Muscle of leg (tissue), 11 donors: Measurements from ENCODE around the gene STAG1. TPM values are rescaled to one million over a fixed set of nuclear protein-coding genes. Genes with fewer than 3 reads are reported as not detected.
"Not testable (repeated sequence)": the region's sequence is repeated elsewhere in the genome, so short reads cannot be mapped to it uniquely, and the experiment has no call there.

ENCODE experiments used
- DNase-seq: peaks from one replicate; pipeline ENCODE4 v3.0.0; 2013
- H3K27ac ChIP-seq: one replicate; pipeline ENCODE4 v1.5.1; 2013; ENCODE audit warnings: mild to moderate bottlenecking, low read length, control low read depth
- H3K27me3 ChIP-seq: one replicate; pipeline ENCODE4 v1.6.1; 2013; ENCODE audit warnings: low read length; ENCODE audit not compliant: control insufficient read depth, insufficient read depth
- H3K36me3 ChIP-seq: one replicate; pipeline ENCODE4 v1.6.1; 2013; ENCODE audit warnings: low read length; ENCODE audit not compliant: control insufficient read depth, insufficient read depth
- H3K4me1 ChIP-seq: one replicate; pipeline ENCODE4 v1.6.1; 2013; ENCODE audit warnings: low read length; ENCODE audit not compliant: control insufficient read depth, insufficient read depth
- H3K4me3 ChIP-seq: one replicate; pipeline ENCODE4 v1.5.1; 2013; ENCODE audit warnings: low read length, control low read depth
- H3K9me3 ChIP-seq: replicated peaks from 2 replicates; pipeline ENCODE4 v1.6.1; 2013; ENCODE audit warnings: low read depth, low read length; ENCODE audit not compliant: control insufficient read depth
- WGBS: methylation state at CpG from one replicate; pipeline ENCODE4 v1.1.5; 2013; ENCODE audit warnings: missing lambda C conversion rate; ENCODE audit not compliant: insufficient coverage; 5-methylcytosine and 5-hydroxymethylcytosine counted together
- polyA plus RNA-seq, 8 donors: library from polyadenylated mRNA; unstranded; fragments of 120-200 nt; gene quantifications; one replicate each; pipeline versions ENCODE4 v1.2.1 to v1.2.3, GENCODE V29; 2013; ENCODE audit warnings: inconsistent platforms in 1 of 8, low replicate concordance in 1 of 8; ENCODE audit not compliant: insufficient read length in 8 of 8, insufficient read depth in 1 of 8
- total RNA-seq: library from RNA; stranded (reverse); fragments of 120-200 nt; gene quantifications from one replicate; pipeline ENCODE4 v1.2.4, GENCODE V29; 2013

The STAG1 gene
- total and polyA plus RNA-seq, 9 donors = 22.9 to 52.2 (median 32.9) TPM

DNA sequence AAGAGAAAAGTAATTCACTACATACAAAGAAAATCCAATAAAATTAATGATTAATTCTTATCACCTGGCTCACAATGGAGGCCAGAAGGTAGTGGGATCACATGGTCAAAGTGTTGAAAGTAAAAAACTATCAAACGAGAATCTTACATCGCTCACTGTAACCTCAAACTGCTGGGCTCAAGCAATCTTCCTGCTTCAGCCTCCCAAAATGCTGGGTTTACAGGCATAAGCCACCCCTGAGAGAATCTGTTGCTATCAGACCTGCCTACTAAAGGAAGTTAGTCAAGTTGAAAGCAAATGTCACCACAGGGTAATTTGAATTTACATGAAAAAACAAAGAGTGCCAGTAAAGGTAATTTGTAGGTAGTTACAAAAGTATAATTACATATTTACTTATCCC, 398.7 kb downstream of the STAG1 start:
- WGBS = 100% methylated on average over 1 of the region's 2 CpGs
- H3K4me3 ChIP-seq = no peak overlapping the region
- H3K36me3 ChIP-seq = peaks cover 14% of the 10 kb centered on the region
- DNase-seq = no peak
- peaks cover 2% of the 10 kb centered on the region for H3K4me1 ChIP-seq
- peaks cover 2% of the 10 kb centered on the region for H3K9me3 ChIP-seq
- no peak overlapping the region for H3K27ac ChIP-seq
- H3K27me3 ChIP-seq = no peaks in the 10 kb centered on the region

DNA sequence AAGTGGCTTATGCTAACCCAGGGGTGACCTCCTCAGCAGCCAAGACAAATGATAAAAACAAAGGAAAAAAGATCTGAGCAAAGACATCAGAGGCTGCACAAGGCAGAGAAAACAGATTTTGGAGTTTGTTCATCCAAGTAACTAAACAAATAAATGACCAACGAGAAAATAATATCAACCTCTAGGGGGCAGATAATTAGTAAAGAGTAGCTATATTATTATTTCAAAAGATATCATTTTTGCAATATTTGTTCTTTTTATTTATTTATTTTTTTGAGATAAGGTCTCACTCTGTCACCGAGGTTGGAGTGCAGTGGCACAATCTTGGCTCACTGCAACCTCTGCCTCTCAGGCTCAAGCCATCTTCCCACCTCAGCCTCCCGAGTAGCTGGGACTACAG, 400.3 kb downstream of the STAG1 start:
- Histone ChIP-seq H3K27me3 (no peaks in the 10 kb centered on the region), H3K9me3 (peaks cover 2% of the 10 kb centered on the region), H3K36me3 (peaks cover 14% of the 10 kb centered on the region), H3K27ac (no peak overlapping the region), H3K4me3 (no peak overlapping the region), H3K4me1 (peaks cover 2% of the 10 kb centered on the region)
- no peak for DNase-seq
- WGBS = no CpG with 5 or more reads among the region's 3 CpGs

- Histone ChIP-seq H3K27me3 (no peaks in the 10 kb centered on the region), H3K4me3 (no peak overlapping the region), H3K36me3 (peaks cover 13% of the 10 kb centered on the region), H3K4me1 (peaks cover 2% of the 10 kb centered on the region), H3K9me3 (peaks cover 2% of the 10 kb centered on the region), H3K27ac (no peak overlapping the region)
- DNase-seq = no peak
- WGBS = no CpG with 5 or more reads among the region's 1 CpG
Measured at GRCh38 chr3:136351351-136351750, 400.8 kb downstream of the STAG1 start.

- no peak overlapping the region for H3K4me3 ChIP-seq
- H3K4me1 ChIP-seq = peaks cover 2% of the 10 kb centered on the region
- WGBS = no CpG with 5 or more reads among the region's 2 CpGs
- DNase-seq = no peak
- peaks cover 8% of the 10 kb centered on the region for H3K36me3 ChIP-seq
- H3K27me3 ChIP-seq = no peaks in the 10 kb centered on the region
- H3K9me3 ChIP-seq = peaks cover 2% of the 10 kb centered on the region
- H3K27ac ChIP-seq = no peak overlapping the region
Measured at GRCh38 chr3:136350557-136350956, 401.6 kb downstream of the STAG1 start.

- Histone ChIP-seq H3K27me3 (no peaks in the 10 kb centered on the region), H3K4me3 (no peak overlapping the region), H3K27ac (no peak overlapping the region), H3K4me1 (peaks cover 2% of the 10 kb centered on the region), H3K9me3 (no peaks in the 10 kb centered on the region), H3K36me3 (peaks cover 8% of the 10 kb centered on the region)
- peak; percentile 49 for DNase-seq
- no CpG with 5 or more reads among the region's 1 CpG for WGBS
Measured at GRCh38 chr3:136350132-136350531, 402.0 kb downstream of the STAG1 start.

DNA sequence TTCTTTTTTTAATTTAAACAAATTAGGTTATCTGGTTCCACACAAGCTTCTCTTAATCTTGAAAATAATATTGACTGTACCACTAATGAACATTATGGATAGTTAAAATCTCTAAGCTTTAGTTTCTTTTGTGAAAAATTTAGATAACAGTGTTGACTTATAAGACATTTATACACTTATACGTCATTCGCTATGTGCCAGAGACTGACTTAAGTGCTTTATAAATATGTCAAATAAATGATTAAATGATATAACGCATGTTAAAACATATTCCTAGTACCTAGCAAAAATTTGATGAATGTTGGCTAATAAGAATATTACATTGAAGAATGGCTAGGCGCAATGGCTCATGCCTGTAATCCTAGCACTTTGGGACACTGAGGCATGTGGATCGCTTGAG, 405.7 kb downstream of the STAG1 start:
- 92% methylated on average over 2 of the region's 5 CpGs for WGBS
- no peaks in the 10 kb centered on the region for H3K9me3 ChIP-seq
- peaks cover 29% of the 10 kb centered on the region for H3K36me3 ChIP-seq

GRCh38 chr3:136343873-136344555, 408.2 kb downstream of the STAG1 start:
- peaks cover 36% of the 10 kb centered on the region for H3K36me3 ChIP-seq
- DNase-seq = peak; percentile 49

More for the DNA sequence above, 405.7 kb downstream of the STAG1 start:
- Histone ChIP-seq H3K27ac (no peak overlapping the region), H3K27me3 (no peaks in the 10 kb centered on the region), H3K4me3 (no peak overlapping the region), H3K4me1 (peaks cover 2% of the 10 kb centered on the region)
- DNase-seq = no peak

GRCh38 chr3:136343446-136343845, 408.7 kb downstream of the STAG1 start:
- H3K36me3 ChIP-seq = peaks cover 37% of the 10 kb centered on the region
- DNase-seq = no peak

More at GRCh38 chr3:136343873-136344555, 408.2 kb downstream of the STAG1 start:
- no peaks in the 10 kb centered on the region for H3K9me3 ChIP-seq
- no peak overlapping the region for H3K4me3 ChIP-seq
- no peaks in the 10 kb centered on the region for H3K27me3 ChIP-seq
- H3K4me1 ChIP-seq = no peaks in the 10 kb centered on the region
- 20% methylated on average over 2 of the region's 5 CpGs for WGBS
- no peak overlapping the region for H3K27ac ChIP-seq

GRCh38 chr3:136336329-136337100, 415.7 kb downstream of the STAG1 start:
- no peaks in the 10 kb centered on the region for H3K27me3 ChIP-seq
- peaks cover 44% of the 10 kb centered on the region for H3K36me3 ChIP-seq
- no peaks in the 10 kb centered on the region for H3K9me3 ChIP-seq
- no peak overlapping the region for H3K27ac ChIP-seq
- no peak overlapping the region for H3K4me3 ChIP-seq
- DNase-seq = peak; percentile 27
- WGBS = 100% methylated on average over 1 of the region's 4 CpGs
- H3K4me1 ChIP-seq = peaks cover 2% of the 10 kb centered on the region

More at GRCh38 chr3:136343446-136343845, 408.7 kb downstream of the STAG1 start:
- Histone ChIP-seq H3K4me1 (no peaks in the 10 kb centered on the region), H3K27me3 (no peaks in the 10 kb centered on the region), H3K4me3 (no peak overlapping the region), H3K9me3 (no peaks in the 10 kb centered on the region), H3K27ac (no peak overlapping the region)
- no CpG with 5 or more reads among the region's 2 CpGs for WGBS

DNA sequence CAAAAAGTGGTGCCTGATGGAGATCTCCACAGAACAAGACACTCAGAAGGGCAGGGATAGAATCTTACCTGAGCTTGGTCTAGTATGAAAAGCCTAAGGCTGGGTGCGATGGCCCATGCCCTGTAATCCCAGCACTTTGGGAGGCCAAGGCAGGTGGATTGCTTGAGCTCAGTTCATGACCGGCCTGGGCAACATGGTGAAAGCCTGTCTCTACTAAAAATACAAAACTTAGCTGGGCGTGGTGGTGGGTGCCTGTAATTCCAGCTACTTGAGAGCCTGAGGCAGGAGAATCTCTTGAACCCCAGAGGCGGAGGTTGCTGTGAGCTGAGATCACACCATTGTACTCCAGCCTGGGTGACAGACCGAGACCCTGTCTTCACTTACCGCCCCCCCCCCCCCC, 417.5 kb downstream of the STAG1 start:
- 95% methylated on average over 3 of the region's 6 CpGs for WGBS

More for the DNA sequence above, 417.5 kb downstream of the STAG1 start:
- not testable (repeated sequence) for DNase-seq, H3K4me3 ChIP-seq, H3K27me3 ChIP-seq, H3K27ac ChIP-seq, H3K4me1 ChIP-seq, H3K9me3 ChIP-seq
- H3K36me3 ChIP-seq = peaks cover 38% of the 10 kb centered on the region
